HG02588 (cell line): ENCODE data around the gene GLIS2.

Experiments used
- ATAC-seq: cut with Tn5 transposase; IDR thresholded peaks from one replicate; pipeline ENCODE4 v1.9.1; 2021; ENCODE audit warnings: mild to moderate bottlenecking, moderate library complexity; ENCODE audit not compliant: unreplicated experiment

Gene GLIS2

DNA sequence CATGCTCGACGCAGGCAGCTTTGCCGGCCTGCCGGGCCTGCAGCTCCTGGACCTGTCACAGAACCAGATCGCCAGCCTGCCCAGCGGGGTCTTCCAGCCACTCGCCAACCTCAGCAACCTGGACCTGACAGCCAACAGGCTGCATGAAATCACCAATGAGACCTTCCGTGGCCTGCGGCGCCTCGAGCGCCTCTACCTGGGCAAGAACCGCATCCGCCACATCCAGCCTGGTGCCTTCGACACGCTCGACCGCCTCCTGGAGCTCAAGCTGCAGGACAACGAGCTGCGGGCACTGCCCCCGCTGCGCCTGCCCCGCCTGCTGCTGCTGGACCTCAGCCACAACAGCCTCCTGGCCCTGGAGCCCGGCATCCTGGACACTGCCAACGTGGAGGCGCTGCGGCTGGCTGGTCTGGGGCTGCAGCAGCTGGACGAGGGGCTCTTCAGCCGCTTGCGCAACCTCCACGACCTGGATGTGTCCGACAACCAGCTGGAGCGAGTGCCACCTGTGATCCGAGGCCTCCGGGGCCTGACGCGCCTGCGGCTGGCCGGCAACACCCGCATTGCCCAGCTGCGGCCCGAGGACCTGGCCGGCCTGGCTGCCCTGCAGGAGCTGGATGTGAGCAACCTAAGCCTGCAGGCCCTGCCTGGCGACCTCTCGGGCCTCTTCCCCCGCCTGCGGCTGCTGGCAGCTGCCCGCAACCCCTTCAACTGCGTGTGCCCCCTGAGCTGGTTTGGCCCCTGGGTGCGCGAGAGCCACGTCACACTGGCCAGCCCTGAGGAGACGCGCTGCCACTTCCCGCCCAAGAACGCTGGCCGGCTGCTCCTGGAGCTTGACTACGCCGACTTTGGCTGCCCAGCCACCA, 65.4 kb downstream of the GLIS2 start:
- no peak for ATAC-seq

DNA sequence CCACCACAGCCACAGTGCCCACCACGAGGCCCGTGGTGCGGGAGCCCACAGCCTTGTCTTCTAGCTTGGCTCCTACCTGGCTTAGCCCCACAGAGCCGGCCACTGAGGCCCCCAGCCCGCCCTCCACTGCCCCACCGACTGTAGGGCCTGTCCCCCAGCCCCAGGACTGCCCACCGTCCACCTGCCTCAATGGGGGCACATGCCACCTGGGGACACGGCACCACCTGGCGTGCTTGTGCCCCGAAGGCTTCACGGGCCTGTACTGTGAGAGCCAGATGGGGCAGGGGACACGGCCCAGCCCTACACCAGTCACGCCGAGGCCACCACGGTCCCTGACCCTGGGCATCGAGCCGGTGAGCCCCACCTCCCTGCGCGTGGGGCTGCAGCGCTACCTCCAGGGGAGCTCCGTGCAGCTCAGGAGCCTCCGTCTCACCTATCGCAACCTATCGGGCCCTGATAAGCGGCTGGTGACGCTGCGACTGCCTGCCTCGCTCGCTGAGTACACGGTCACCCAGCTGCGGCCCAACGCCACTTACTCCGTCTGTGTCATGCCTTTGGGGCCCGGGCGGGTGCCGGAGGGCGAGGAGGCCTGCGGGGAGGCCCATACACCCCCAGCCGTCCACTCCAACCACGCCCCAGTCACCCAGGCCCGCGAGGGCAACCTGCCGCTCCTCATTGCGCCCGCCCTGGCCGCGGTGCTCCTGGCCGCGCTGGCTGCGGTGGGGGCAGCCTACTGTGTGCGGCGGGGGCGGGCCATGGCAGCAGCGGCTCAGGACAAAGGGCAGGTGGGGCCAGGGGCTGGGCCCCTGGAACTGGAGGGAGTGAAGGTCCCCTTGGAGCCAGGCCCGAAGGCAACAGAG, 66.3 kb downstream of the GLIS2 start:
- no peak for ATAC-seq

DNA sequence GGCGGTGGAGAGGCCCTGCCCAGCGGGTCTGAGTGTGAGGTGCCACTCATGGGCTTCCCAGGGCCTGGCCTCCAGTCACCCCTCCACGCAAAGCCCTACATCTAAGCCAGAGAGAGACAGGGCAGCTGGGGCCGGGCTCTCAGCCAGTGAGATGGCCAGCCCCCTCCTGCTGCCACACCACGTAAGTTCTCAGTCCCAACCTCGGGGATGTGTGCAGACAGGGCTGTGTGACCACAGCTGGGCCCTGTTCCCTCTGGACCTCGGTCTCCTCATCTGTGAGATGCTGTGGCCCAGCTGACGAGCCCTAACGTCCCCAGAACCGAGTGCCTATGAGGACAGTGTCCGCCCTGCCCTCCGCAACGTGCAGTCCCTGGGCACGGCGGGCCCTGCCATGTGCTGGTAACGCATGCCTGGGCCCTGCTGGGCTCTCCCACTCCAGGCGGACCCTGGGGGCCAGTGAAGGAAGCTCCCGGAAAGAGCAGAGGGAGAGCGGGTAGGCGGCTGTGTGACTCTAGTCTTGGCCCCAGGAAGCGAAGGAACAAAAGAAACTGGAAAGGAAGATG, 67.0 kb downstream of the GLIS2 start:
- no peak for ATAC-seq

DNA sequence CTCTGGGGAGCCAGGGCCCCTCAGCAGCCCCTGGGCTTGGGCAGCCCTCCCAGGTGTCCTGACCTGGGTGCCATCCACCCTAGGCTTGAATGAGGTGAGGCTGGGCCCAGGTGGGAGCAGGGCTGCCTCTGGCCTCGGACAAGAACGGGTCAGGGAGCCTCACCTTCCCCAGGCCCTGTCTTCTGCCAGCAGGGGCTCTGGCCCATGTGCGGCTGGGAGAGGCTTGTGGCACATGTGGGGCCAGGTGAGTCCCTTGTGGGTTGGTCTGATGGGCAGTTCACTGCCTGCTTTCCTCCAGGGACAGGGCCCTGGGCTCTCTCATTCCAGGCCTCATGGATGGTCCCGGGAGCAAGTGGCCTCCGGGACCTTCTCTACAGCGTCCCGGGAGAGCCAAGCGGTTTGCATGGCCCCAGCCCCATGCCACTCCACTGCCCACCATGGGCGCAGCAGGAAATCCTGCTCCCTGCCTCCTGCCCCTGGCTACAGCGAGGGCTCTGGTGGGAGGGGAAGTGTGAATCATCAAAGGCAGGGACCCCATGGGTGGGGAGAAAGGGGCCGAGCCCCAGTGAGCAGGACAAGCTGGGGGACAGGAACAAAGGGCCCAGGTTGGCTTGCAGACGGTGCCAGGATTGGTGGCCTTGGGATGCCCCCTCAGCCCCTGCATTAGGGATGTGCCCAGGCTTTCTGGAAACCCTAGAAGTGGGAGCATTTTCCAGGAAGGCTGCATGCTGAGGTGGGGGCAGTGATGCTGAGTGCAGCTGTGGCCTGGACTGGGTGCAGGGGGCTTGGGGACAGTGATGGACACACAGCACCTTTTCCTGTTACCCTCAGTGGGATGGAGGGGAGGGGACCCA, 68.0 kb downstream of the GLIS2 start:
- no peak for ATAC-seq

DNA sequence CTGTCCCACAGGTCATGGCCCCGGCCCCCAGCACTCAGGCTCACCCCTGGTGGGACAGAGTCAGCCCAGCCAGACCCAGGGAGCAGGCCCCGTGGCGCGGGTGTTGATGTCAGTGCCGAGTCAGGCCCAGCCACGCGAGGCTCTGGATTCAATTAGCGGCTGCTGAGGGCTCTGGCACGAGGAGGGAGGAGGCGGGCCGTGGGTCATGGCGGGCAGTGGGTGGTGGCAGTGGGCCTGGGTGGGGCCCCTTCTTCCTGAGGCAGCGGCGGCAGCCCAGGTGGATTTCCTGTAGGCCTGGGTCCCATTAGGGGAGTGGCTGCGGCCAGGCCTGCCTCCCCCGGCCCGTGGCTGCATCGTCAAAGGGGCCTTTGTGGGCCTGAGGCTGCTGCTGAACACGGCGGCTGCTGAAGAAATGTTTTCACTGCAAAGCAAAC, 68.7 kb downstream of the GLIS2 start:
- ATAC-seq, result no peak

DNA sequence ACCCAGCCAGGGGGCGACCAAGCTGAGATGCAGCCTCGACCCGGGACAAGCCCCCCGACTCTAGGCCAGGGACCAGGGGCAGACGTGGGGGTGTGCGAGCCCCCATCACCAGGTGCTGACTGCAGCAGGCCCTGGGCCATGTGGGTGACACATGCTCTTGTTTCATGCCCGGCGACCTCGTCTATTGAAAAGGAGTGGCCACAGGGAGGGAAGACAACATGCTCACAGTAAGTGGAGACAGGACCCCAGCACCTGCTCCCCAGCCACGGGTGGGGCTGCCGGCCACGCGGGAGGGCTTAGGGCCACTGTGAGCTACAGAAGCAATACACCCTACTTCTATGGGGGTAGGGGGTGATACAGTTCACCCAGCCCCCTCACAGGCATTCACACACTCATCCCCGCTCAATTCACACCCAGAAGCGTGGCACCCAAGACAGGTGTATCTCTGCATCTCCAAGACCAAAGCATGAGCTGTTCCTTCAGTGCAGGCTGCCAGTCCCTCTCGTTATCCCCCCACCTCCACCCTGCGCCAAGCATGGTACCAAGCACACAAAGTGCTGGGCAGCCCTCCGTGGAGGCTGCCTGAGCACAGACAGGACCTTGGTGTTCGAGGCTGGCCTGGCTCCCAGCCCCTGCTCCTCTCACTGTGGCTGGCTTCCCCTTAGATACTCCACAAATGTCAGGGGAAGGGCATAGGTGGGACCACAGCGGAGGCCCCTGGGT, 69.4 kb downstream of the GLIS2 start:
- ATAC-seq, result no peak

DNA sequence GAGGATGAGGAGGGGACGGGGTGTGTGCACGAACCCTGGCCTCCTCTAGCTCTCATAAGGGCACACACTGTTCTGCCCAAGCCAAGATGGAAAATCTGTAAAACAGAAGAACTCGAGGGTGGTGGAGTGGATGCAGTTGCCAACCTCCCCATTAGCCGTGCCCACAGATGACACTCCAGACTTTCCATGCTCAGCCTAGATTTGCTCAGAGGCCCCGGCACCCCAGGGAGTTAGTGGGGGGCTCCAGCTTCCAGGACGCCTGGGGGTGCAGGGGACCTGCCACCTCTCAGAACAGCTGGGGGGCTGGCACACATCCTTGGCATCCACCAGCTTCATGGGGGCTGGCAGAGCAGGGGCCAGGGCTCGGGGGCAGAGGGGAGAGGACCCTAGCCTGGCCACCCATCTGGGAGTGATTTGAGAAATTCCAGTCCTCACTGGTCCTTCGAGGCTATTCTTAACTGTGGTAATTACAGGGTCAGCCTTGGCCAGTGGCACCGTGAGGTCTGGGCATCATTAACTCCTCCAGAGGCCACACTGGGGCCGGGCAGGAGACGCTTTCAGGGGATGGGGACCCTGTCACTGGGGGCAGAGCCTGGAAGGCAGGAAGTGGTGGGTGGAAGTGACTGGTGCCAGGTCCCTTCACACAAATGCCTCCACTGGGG, 70.1 kb downstream of the GLIS2 start:
- no peak for ATAC-seq

DNA sequence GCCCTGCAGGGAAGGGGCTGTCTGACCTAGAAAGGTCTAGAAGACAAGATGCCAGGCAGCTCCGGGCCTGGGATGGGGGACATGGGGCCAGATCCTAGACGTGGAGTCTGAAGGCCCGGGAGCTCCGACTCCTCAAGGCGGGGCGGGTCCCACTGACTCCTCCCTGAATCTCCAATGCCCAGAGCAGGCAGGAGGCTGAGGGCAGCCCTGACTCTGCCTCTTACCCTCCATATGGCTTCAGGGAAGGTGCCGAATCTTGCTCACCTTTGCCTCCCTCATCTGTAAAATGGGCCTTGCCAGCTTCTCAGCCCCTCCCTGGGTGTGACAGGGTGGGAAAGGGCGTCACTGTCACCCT, 70.6 kb downstream of the GLIS2 start:
- no peak for ATAC-seq

DNA sequence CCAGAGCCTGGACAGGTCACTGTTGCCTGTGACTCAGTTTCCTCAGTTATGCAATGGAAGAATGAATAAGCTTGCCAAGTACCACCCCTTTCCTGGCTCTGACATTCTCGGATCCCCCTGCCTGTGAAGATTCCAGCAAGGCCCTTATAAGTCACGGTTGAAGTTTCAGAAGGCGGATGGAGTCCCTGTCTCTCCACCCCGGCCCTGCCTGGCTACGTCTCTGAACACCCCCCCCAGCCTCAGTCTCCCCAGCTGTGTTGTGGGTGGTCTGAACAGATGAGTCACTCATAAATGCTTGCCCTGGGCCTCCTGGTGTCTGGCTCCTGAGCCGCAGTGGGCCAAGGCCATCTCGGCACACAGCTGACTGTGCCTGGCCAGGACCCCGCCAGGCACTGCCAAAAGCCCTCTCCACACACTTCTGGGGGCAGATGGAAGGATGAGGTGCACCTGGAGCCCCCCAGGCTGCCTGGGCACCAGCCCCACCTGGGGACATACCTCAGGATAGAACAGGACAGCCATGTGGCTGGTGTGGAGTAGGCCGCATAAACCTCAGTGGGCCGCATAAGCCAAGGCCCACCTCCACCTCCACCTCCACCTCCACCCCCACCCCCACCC, 71.2 kb downstream of the GLIS2 start:
- no peak for ATAC-seq

DNA sequence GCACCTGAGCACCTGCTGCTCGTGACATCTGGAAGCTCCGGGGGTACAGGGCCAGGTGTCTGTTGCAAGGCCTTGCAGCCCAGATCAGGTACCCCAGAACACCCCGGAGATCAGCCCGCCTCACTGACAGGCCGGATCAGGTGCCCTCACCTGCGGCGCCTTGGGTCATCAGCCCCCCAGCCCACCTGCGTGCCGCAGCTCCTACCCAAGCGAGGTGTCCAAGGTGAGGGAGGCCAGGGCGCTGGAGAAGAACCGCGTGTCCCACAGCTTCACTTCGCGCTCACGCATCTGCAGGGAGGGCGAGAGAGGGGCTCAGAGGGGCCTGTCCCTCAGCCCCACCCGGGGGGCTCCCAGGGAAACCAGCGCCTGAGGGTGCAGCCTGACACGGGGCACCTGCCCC, 71.9 kb downstream of the GLIS2 start:
- no peak for ATAC-seq

DNA sequence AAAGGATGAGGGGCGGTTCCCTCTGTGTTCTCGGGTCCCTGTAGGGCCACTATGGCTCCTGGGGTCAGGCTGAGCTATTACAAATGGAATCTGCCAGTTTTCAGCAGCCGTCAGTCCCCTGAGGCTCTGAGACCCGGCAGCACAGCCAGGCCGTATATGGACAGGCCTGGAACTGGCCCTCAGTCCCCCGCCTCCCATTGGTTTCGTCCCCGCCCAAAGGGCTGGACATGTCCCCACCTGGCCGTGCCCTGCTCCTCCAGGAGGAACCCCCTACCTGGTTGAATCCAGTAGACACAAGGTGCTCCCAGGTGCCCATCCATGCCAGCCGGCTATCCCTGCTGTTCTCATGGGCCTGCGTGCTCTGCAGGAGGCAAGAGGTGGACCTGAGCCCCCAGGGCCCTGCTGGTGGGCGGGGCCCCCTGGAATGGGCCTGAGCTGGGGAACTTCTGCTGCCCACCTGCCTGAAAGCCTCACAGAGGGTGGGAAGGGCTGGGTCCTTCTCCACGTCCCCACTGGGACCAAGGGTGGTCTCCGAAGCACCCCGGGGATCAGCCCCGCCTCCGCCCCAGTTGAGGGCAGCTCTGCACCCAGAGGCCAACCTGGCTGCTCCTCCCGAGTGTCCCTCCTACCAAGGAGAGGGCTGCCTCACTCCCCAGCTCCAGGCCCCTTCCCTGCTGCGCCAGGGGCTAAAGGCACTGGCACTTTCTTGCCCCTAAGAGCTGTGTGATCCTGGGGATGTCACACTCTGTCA, 72.6 kb downstream of the GLIS2 start:
- ATAC-seq, result no peak
